K562 treated with DMSO at 1 percent for 4 hours (cell line): ENCODE measurements around the gene ATG2A. TPM values are rescaled to one million over a fixed set of nuclear protein-coding genes. Genes with fewer than 3 reads are reported as not detected.

Source experiments
- total RNA-seq: library from RNA; unstranded; fragments of 300-600 nt; gene quantifications from 2 replicates; pipeline ENCODE4 v1.2.3, GENCODE V29; 2022; ENCODE audit not compliant: insufficient read depth

The ATG2A gene
- total RNA-seq = 28.1 and 38.9 TPM in 2 replicates

GRCh38 chr11:64916775-64917662, at the start of gene ATG2A:
Gene ATG2A (minus strand): TSS chr11:64917209. CDS start chr11:64917135, 74 bp downstream.

DNA sequence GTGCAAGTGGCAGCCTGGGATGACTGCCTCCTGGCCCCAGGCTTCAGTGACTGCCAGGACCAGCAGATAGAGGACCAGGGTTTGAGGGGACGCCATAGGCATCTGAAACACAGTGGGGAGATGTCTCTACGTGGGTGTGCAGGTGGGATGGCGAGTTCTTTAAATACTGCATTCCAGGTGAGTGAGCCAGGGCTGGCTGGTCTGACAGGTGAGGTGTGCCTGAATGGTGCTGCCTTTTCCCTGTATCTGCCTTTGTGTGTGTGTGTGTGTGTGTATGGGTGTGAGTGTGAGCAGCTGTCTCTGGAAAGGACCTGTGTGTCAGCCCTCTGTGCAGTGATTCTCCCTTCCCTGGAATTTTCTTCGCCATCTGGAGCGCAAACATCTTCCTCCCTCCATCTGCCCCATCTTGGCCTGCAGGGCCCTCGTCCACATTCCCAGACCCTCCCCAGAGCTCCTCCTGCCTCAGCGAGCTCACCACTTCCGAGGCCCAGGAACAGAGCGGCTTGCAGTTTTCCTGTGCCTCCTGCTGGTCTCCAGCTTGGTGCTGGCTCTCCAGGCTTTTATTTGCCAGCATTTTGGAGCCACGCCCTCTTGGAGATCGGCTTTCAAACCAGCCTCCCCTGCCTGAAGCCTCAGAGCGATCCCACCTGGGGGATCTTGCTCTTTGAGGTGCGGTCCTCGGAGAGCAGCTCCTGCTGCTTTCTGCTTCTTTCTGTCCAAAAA, 18.5 kb upstream of the ATG2A start, which contains the start of gene GPHA2:
GPHA2 (minus strand) TSS at position 535 of the 723 bp plus-strand sequence; CDS start at position 102, 433 bp downstream.

GRCh38 chr11:64923944-64924909, 7.2 kb upstream of the ATG2A start, which contains the start of gene PPP2R5B:
Gene PPP2R5B (plus strand): TSS chr11:64924689. CDS start chr11:64925735, 1,046 bp downstream.

GRCh38 chr11:64878494-64879243, 38.3 kb downstream of the ATG2A start, which contains the start of gene EHD1:
Gene EHD1 (minus strand): TSS chr11:64878621. CDS start chr11:64878464, 157 bp downstream.

Other genes starting within 250 kb of the ATG2A start
- not detected in 2 replicates for gene NRXN2, start 194.0 kb downstream of the ATG2A start, total RNA-seq
- gene RASGRP2, start 173.1 kb downstream of the ATG2A start, total RNA-seq = 10.1 and 12.5 TPM in 2 replicates
- gene PYGM, start 157.2 kb downstream of the ATG2A start, total RNA-seq = 5.3 and 9.5 TPM in 2 replicates
- gene SF1, start 138.7 kb downstream of the ATG2A start, total RNA-seq = 148 and 194 TPM in 2 replicates
- gene MAP4K2, start 114.0 kb downstream of the ATG2A start, total RNA-seq = 11.2 and 18.1 TPM in 2 replicates
- gene MEN1, start 106.7 kb downstream of the ATG2A start, total RNA-seq = 40.1 and 42.7 TPM in 2 replicates
- gene CDC42BPG, start 72.6 kb downstream of the ATG2A start, total RNA-seq = 5.1 and 15.3 TPM in 2 replicates
- 46.2 and 57.9 TPM in 2 replicates for gene EHD1, start 38.6 kb downstream of the ATG2A start, total RNA-seq
- gene PPP2R5B, start 7.5 kb upstream of the ATG2A start, total RNA-seq = 8.5 and 13.9 TPM in 2 replicates
- gene GPHA2, start 18.7 kb upstream of the ATG2A start, total RNA-seq = not detected in 2 replicates
- not detected in 2 replicates for gene MAJIN, start 54.9 kb upstream of the ATG2A start, total RNA-seq
- gene BATF2, start 79.8 kb upstream of the ATG2A start, total RNA-seq = 4.3 and 5.6 TPM in 2 replicates
- 166 and 168 TPM in 2 replicates for gene ARL2, start 97.0 kb upstream of the ATG2A start, total RNA-seq
- 33.8 and 37.5 TPM in 2 replicates for gene SNX15, start 110.2 kb upstream of the ATG2A start, total RNA-seq
- 50.3 and 51.3 TPM in 2 replicates for gene SAC3D1, start 124.0 kb upstream of the ATG2A start, total RNA-seq
- gene NAALADL1, start 141.3 kb upstream of the ATG2A start, total RNA-seq = 1.1 TPM in 1 of 2 replicates, not detected in the other
- gene CDCA5, start 166.8 kb upstream of the ATG2A start, total RNA-seq = 68.8 and 84.7 TPM in 2 replicates
- 61.2 and 79.7 TPM in 2 replicates for gene ZFPL1, start 167.0 kb upstream of the ATG2A start, total RNA-seq
- gene VPS51, start 179.0 kb upstream of the ATG2A start, total RNA-seq = 153 and 168 TPM in 2 replicates
- 16.1 and 16.4 TPM in 2 replicates for gene TM7SF2, start 194.7 kb upstream of the ATG2A start, total RNA-seq
- 16.2 and 21.9 TPM in 2 replicates for gene ZNHIT2, start 200.5 kb upstream of the ATG2A start, total RNA-seq
- 1,054 and 1,266 TPM in 2 replicates for gene FAU, start 204.9 kb upstream of the ATG2A start, total RNA-seq
- 69.2 and 74.8 TPM in 2 replicates for gene MRPL49, start 205.1 kb upstream of the ATG2A start, total RNA-seq
- gene SYVN1, start 217.3 kb upstream of the ATG2A start, total RNA-seq = 43.5 and 53.4 TPM in 2 replicates